ENCODE results near the gene PLA2G4E.

DNA sequence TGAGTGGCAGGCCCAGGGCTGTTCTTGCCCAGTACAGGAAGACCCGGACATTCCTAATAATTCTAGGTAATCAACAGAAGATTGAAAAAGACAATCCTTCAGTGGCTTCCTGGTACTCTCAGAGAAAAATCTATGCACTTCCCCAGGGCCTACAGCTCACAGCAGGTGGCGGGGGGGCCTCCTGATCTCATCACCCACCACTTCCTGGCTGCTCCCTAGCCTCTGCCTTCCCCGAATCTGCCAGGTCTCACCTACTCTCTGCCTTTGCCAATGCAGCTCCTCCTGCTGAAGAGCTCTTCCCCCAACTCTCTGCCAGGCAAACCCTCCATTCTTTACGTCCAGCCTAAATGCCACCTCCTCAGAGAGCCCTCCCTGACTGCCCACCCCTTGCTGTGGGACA, 86.0 kb downstream of the PLA2G4E start:
- TF ChIP-seq, protein P1, sequence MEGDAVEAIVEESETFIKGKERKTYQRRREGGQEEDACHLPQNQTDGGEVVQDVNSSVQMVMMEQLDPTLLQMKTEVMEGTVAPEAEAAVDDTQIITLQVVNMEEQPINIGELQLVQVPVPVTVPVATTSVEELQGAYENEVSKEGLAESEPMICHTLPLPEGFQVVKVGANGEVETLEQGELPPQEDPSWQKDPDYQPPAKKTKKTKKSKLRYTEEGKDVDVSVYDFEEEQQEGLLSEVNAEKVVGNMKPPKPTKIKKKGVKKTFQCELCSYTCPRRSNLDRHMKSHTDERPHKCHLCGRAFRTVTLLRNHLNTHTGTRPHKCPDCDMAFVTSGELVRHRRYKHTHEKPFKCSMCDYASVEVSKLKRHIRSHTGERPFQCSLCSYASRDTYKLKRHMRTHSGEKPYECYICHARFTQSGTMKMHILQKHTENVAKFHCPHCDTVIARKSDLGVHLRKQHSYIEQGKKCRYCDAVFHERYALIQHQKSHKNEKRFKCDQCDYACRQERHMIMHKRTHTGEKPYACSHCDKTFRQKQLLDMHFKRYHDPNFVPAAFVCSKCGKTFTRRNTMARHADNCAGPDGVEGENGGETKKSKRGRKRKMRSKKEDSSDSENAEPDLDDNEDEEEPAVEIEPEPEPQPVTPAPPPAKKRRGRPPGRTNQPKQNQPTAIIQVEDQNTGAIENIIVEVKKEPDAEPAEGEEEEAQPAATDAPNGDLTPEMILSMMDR (IDR thresholded peaks at IDR 0.05) = no peak
- no peak for TF ChIP-seq ZFX (IDR thresholded peaks at IDR 0.05; ENCODE audit: borderline replicate concordance)

Measured in 22Rv1 (cell line).